GM21737 (cell line): ENCODE measurements around the gene SLK.

Experiments used
- ATAC-seq: cut with Tn5 transposase; IDR thresholded peaks from one replicate; pipeline ENCODE4 v1.9.1; 2021; ENCODE audit warnings: mild to moderate bottlenecking, moderate library complexity; ENCODE audit not compliant: unreplicated experiment

Gene SLK

GRCh38 chr10:104032144-104032775 is 65.3 kb downstream of the SLK start:
- ATAC-seq: no peak

DNA sequence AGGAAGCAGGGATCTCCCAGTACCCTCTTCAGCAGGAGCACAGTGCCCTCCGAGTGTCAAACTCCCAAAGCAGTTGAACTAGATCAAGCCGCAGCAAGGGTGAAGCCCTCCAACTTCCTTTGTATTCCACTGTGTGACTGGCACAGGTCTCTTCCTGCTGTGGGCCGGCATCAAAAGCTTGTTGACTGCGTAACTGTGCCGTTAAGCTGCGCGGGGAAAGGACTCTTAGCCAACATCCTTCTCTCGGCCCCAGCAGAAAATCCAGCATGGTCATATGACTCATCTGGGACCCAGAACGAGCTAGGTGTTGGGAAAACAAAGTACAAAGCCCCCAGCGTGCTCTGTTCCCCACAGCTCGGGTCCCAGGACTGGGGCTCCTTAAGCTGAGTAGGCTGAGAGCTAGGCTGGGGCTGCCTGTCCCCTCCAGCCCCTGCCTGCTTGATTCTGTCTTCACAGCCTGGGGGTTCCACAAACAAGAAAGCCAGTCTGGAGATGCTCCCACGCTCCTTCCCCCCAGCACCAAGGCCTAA is 66.5 kb downstream of the SLK start:
- no peak for ATAC-seq

- ATAC-seq: no peak
Measured at GRCh38 chr10:104033966-104034365, 67.0 kb downstream of the SLK start.

GRCh38 chr10:104034401-104035193 is 67.7 kb downstream of the SLK start:
- ATAC-seq: no peak

- ATAC-seq: no peak
Measured at GRCh38 chr10:104035194-104036068, 68.5 kb downstream of the SLK start.

- ATAC-seq: no peak
Measured at GRCh38 chr10:104036069-104036384, 69.1 kb downstream of the SLK start.

GRCh38 chr10:104036518-104037260 is 69.7 kb downstream of the SLK start:
- ATAC-seq: no peak

- ATAC-seq: no peak
Measured at GRCh38 chr10:104037261-104037951, 70.5 kb downstream of the SLK start.

DNA sequence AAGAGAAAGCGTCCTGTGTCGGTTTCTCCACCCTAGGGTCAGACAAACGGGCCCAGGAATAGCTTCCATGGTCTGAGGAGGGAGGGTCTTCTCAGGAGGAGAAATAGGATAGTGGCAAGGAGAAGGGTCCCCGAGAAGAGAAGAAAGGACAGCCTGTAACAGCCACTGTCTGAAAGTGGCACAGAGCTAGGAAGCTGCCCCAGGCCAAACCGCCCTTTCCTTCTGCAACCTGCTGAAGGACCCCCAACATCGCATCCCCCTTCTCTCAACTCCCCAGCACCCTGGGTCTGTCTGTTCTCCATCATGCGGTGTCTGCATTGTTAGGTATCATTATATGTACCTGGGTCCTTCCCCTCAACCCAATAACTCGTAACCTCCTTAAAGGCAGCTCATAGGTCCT is 71.6 kb downstream of the SLK start:
- no peak for ATAC-seq

DNA sequence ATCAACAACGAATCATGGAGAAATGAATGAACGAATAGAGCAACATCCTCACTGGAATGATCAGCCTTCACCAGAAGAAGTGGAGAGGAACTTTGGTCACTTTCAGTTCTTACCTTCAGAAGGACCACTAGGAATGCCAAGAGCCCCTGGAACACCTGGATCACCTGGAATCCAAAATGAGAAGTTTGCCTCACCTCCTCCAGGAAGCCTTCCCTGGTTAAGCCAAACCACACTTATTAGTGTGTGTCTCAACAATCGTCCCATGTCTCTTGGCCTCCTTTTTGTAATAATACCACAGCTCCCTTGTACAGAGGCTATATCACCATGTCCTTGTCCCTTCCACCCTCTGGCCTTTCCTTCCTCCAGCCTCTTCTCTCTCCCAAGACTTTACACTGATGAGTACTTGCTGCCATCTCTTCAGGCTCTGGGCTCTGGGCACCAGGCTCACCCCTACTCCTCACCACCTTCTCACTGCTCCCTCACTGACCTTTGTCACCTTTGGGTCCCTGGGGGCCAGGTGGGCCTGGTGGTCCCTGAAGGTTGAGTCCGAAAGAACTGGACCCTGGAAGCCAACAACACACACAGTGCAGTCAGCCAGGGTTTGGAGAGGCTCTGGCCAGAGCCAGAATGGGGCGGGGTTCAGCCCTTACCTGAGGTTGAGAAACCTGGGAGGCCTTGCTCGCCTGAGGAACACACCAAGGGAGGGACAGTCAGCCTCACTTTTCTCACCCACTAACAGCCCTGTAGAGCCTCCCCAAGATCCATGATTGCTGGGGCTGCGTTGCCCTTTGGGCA is 72.2 kb downstream of the SLK start:
- no peak for ATAC-seq

GRCh38 chr10:104040382-104040781 is 73.4 kb downstream of the SLK start:
- ATAC-seq: no peak

DNA sequence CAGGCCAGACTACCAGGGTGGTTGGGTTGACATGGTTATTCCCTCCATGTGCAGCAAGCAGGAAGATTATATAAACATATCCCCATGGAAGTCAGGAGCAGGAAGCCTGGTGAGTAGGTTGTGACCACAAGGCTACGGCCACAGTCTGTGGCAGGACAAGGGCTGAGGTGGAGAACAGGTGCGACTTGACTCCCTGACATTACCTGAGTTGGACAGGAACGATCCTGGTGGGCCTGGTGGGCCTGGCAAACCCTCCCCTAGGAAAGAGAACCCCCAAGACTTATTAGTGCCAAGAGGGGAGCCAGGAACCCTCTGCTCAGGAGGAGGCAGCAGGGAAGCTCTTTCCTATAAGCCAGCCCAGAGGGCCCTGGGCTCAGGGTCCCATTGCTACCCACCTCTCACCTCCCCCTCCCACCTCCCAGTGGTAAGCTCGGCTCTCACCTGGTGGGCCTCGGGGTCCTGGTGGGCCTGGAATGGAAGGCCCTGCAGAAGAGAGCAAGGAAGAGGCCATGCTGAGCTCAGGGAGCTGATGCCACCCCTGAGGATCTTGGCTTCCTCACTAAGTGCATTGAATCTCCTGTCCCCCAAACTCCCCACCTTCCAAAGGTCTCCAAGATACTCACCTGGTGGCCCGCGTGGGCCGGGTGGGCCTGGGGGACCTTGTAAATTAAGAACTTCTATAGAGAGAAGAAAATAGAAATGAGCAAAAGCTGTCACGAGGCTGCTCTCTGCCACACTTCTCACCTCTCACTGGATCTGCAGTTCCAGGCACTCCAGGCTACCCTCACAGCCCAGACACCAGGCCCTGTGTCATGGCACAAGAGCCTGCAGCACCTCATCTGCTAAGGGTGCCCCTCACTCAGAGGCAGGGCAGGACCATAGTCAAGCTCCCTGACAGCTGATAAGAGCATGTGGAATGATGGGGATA is 74.2 kb downstream of the SLK start:
- no peak for ATAC-seq

DNA sequence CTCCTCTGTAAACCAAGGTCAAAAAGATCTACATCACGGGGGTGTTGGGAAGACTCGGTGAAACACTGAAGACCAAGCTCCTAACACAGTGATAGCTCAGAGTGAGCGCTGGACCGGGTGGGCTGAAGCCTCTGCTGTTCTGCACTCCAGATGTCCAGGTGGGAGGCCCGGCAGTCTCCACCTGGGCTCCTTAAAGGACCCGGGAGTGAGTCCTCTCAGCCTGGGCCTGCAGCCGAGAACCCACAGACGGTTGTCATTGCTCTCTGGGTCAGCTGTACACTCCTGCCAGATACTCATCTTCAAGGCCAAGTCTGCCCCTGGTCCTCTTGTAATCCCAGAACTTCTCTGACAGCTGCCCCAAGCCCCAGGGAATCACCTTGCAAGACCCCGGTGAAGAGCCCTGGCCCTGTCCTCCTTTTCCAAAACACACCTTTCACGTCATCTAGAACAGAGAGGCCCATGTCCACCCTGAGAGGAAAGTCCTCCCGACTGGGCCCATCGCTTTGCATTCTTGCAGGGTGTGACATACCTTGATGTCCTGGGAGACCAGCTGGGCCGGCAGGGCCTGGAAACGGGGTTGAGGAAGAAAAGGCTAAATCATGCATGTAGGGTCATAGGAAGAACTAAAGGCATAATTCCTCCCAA is 75.1 kb downstream of the SLK start:
- ATAC-seq: no peak

DNA sequence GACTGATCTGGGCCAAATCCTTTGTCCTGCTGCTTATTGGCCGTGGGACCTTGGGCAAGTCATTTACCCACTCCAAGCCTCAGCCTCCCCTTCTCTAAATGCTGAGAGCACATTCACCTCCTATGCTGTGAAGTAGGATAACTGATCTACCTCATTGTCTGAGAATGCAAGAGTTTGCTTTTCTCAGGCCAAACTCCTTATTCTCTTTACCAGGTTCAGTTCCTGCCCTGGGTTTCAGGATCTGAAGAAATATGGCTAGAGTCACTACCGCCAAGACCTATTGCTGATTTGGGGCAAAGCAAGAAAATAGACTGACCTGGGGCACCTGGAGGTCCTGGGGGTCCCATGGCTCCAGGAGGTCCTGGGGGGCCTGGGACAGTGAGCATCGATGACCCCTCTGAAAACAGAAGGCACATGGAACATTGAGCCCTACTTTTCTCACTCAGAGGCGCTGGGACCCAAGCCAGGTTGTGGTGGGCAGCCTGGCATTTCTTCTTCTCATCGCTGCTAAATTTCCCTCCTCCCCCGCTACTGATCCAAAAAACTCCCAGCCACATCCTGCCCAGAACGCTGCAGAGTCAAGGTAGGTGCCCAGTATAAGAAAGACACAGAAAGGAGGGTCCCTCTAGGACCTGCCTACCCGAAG is 76.4 kb downstream of the SLK start:
- ATAC-seq: no peak

GRCh38 chr10:104043854-104044253 is 76.9 kb downstream of the SLK start:
- no peak for ATAC-seq

GRCh38 chr10:104045151-104046089 is 78.5 kb downstream of the SLK start:
- no peak for ATAC-seq
